MM.1S (cell line): ENCODE measurements around the gene ZNF619.

ENCODE experiments used
- DNase-seq: peaks from one replicate; pipeline ENCODE4 v3.0.0-alpha.2; 2015
- H2AFZ ChIP-seq: fragments of 300-600 bp; sonication (generic); 2 replicates; pipeline ENCODE4 v1.6.0; 2016; ENCODE audit warnings: antibody characterized with exemption, low read length
- H3F3A ChIP-seq: fragments of 300-600 bp; sonication (generic); 2 replicates; pipeline ENCODE4 v1.6.1; 2016; ENCODE audit warnings: mild to moderate bottlenecking, antibody characterized with exemption, low read length, moderate library complexity, mixed read lengths; ENCODE audit not compliant: insufficient read depth
- H3K27ac ChIP-seq: fragments of 300-600 bp; sonication (generic); 2 replicates; pipeline ENCODE4 v1.5.1; 2016; ENCODE audit warnings: mild to moderate bottlenecking, low read length
- H3K27me3 ChIP-seq: fragments of 300-600 bp; sonication (generic); replicated peaks from 2 replicates; pipeline ENCODE4 v1.6.0; 2016; ENCODE audit warnings: low read length; ENCODE audit not compliant: insufficient read depth
- H3K36me3 ChIP-seq: fragments of 300-600 bp; sonication (generic); replicated peaks from 2 replicates; pipeline ENCODE4 v1.6.1; 2016; ENCODE audit warnings: mild to moderate bottlenecking, low read length, mixed read lengths; ENCODE audit not compliant: insufficient read depth
- H3K4me1 ChIP-seq: fragments of 300-600 bp; sonication (generic); 2 replicates; pipeline ENCODE4 v1.6.1; 2016; ENCODE audit warnings: low read length, mixed read lengths
- H3K4me2 ChIP-seq: fragments of 300-600 bp; sonication (generic); 2 replicates; pipeline ENCODE4 v1.6.0; 2016; ENCODE audit warnings: low read depth, low read length
- H3K4me3 ChIP-seq: fragments of 300-600 bp; sonication (generic); 2 replicates; pipeline ENCODE4 v1.5.1; 2016; ENCODE audit warnings: low read length, mixed read lengths
- H3K79me2 ChIP-seq: fragments of 300-600 bp; sonication (generic); 2 replicates; pipeline ENCODE4 v1.6.1; 2016; ENCODE audit warnings: mixed run types, low read length, mixed read lengths
- H3K9ac ChIP-seq: fragments of 300-600 bp; sonication (generic); 2 replicates; pipeline ENCODE4 v1.6.1; 2016; ENCODE audit warnings: low read length, mixed read lengths
- H3K9me2 ChIP-seq: fragments of 300-600 bp; sonication (generic); replicated peaks from 2 replicates; pipeline ENCODE4 v1.6.1; 2016; ENCODE audit warnings: mild to moderate bottlenecking, low read length, mixed read lengths; ENCODE audit not compliant: insufficient read depth
- H3K9me3 ChIP-seq: fragments of 300-600 bp; sonication (generic); replicated peaks from 2 replicates; pipeline ENCODE4 v1.6.1; 2016; ENCODE audit warnings: mild to moderate bottlenecking, low read length, mixed read lengths; ENCODE audit not compliant: insufficient read depth
- H4K20me1 ChIP-seq: fragments of 300-600 bp; sonication (generic); 2 replicates; pipeline ENCODE4 v1.6.1; 2016; ENCODE audit warnings: mild to moderate bottlenecking, low read length, moderate library complexity, mixed read lengths; ENCODE audit not compliant: insufficient read depth
- EZH2 ChIP-seq: fragments of 300-600 bp; sonication (generic); optimal IDR thresholded peaks from 2 replicates; pipeline ENCODE3; 2017; ENCODE audit warnings: low read depth, mild to moderate bottlenecking, antibody characterized with exemption, low read length, mixed read lengths
- EZH2phosphoT487 ChIP-seq: fragments of 300-600 bp; sonication (generic); IDR thresholded peaks from 2 replicates; pipeline ENCODE4 v1.6.1; 2018; ENCODE audit warnings: antibody characterized with exemption, low read length
- TF ChIP-seq, protein P1 (sequence below): fragments of 300-600 bp; sonication (generic); IDR thresholded peaks from 2 replicates; pipeline ENCODE4 v1.5.1; 2016; ENCODE audit warnings: antibody characterized with exemption, low read length, mixed read lengths

Gene ZNF619

GRCh38 chr3:40494698-40495097 lies 17.8 kb downstream of the ZNF619 start:
- no peaks in the 10 kb centered on the region for H3K4me1 ChIP-seq
- no peak overlapping the region for H3K4me2 ChIP-seq
- H2AFZ ChIP-seq = no peak overlapping the region
- TF ChIP-seq, protein P1, sequence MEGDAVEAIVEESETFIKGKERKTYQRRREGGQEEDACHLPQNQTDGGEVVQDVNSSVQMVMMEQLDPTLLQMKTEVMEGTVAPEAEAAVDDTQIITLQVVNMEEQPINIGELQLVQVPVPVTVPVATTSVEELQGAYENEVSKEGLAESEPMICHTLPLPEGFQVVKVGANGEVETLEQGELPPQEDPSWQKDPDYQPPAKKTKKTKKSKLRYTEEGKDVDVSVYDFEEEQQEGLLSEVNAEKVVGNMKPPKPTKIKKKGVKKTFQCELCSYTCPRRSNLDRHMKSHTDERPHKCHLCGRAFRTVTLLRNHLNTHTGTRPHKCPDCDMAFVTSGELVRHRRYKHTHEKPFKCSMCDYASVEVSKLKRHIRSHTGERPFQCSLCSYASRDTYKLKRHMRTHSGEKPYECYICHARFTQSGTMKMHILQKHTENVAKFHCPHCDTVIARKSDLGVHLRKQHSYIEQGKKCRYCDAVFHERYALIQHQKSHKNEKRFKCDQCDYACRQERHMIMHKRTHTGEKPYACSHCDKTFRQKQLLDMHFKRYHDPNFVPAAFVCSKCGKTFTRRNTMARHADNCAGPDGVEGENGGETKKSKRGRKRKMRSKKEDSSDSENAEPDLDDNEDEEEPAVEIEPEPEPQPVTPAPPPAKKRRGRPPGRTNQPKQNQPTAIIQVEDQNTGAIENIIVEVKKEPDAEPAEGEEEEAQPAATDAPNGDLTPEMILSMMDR = no peak
- TF ChIP-seq EZH2phosphoT487 (no peak), EZH2 (no peak)
- no peaks in the 10 kb centered on the region for H3F3A ChIP-seq
- H3K9ac ChIP-seq = no peak overlapping the region
- H3K4me3 ChIP-seq = no peak overlapping the region
- H3K27ac ChIP-seq = no peak overlapping the region
- no peaks in the 10 kb centered on the region for H3K36me3 ChIP-seq
- H3K27me3 ChIP-seq = no peaks in the 10 kb centered on the region
- DNase-seq = no peak
- H3K9me2 ChIP-seq = no peaks in the 10 kb centered on the region
- no peaks in the 10 kb centered on the region for H3K9me3 ChIP-seq
- H3K79me2 ChIP-seq = no peaks in the 10 kb centered on the region
- no peaks in the 10 kb centered on the region for H4K20me1 ChIP-seq

GRCh38 chr3:40497288-40497687 lies 20.4 kb downstream of the ZNF619 start:
- H3K79me2 ChIP-seq = no peaks in the 10 kb centered on the region
- no peak overlapping the region for H2AFZ ChIP-seq
- no peaks in the 10 kb centered on the region for H3F3A ChIP-seq
- no peaks in the 10 kb centered on the region for H3K4me1 ChIP-seq
- H3K27me3 ChIP-seq = no peaks in the 10 kb centered on the region
- no peak overlapping the region for H3K4me3 ChIP-seq
- TF ChIP-seq, protein P1 = no peak
- TF ChIP-seq EZH2 = no peak
- H3K9me2 ChIP-seq = no peaks in the 10 kb centered on the region
- H4K20me1 ChIP-seq = no peaks in the 10 kb centered on the region
- H3K9me3 ChIP-seq = no peaks in the 10 kb centered on the region
- H3K27ac ChIP-seq = no peak overlapping the region
- H3K36me3 ChIP-seq = no peaks in the 10 kb centered on the region
- no peak for DNase-seq
- no peak overlapping the region for H3K4me2 ChIP-seq
- no peak overlapping the region for H3K9ac ChIP-seq

DNA sequence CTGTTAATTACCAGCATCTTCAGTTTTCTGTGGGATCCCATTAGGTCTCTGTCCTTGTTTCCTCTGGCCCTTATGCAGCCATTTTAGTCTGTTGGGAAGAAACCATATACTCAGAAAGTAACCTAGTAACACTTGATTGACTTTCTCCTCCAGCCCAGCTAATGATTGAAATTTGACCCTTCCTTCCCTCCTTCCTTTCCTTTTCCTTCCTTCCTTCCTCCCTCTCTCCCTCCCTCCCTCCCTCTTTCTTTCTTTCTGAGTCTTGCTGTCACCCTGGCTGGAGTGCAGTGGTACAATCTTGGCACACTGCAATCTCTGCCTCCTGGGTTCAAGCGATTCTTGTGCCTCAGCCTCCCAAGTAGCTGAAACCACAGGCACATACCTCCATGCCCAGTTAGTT lies 23.0 kb downstream of the ZNF619 start:
- H3K4me2 ChIP-seq = no peak overlapping the region
- no peaks in the 10 kb centered on the region for H3F3A ChIP-seq
- no peaks in the 10 kb centered on the region for H3K36me3 ChIP-seq
- no peak overlapping the region for H3K9ac ChIP-seq
- H3K27ac ChIP-seq = no peak overlapping the region
- no peak overlapping the region for H2AFZ ChIP-seq
- no peak overlapping the region for H3K4me3 ChIP-seq
- H4K20me1 ChIP-seq = no peaks in the 10 kb centered on the region
- no peaks in the 10 kb centered on the region for H3K27me3 ChIP-seq
- no peaks in the 10 kb centered on the region for H3K79me2 ChIP-seq
- TF ChIP-seq EZH2phosphoT487 (no peak), EZH2 (no peak)
- TF ChIP-seq, protein P1 = no peak
- H3K9me2 ChIP-seq = no peaks in the 10 kb centered on the region
- no peak for DNase-seq
- no peaks in the 10 kb centered on the region for H3K4me1 ChIP-seq
- no peaks in the 10 kb centered on the region for H3K9me3 ChIP-seq
